PFSK-1 (cell line): ENCODE results near the gene ZNF407.

Experiments
- FOXP2 ChIP-seq: optimal IDR thresholded peaks from 2 replicates; pipeline ENCODE3; 2011; ENCODE audit warnings: borderline replicate concordance, control low read depth, inconsistent platforms; ENCODE audit not compliant: insufficient read depth; ENCODE audit errors: extremely low read length, extremely low read depth
- POLR2AphosphoS5 ChIP-seq: IDR thresholded peaks from 2 replicates; pipeline ENCODE4 v1.6.1; 2012; ENCODE audit warnings: low read depth, mild to moderate bottlenecking, control low read depth, low read length, moderate library complexity
- SIN3A ChIP-seq: IDR thresholded peaks from 2 replicates; pipeline ENCODE4 v1.6.1; 2012; ENCODE audit warnings: mild to moderate bottlenecking, low read length, moderate library complexity, borderline replicate concordance; ENCODE audit not compliant: insufficient read depth
- TAF1 ChIP-seq: IDR thresholded peaks from 2 replicates; pipeline ENCODE4 v1.6.1; 2012; ENCODE audit warnings: low read length, control low read depth, borderline replicate concordance; ENCODE audit not compliant: insufficient read depth
- TF ChIP-seq, protein P1 (sequence below), 2 experiments: IDR thresholded peaks; 2 replicates each; pipeline versions ENCODE4 v1.6.1 to v1.8.0; 2011 to 2012; ENCODE audit warnings: low read depth in 2 of 2, low read length in 2 of 2, control low read depth in 1 of 2, inconsistent platforms in 1 of 2, mild to moderate bottlenecking in 1 of 2, moderate library complexity in 1 of 2; ENCODE audit not compliant: insufficient read depth in 1 of 2

DNA sequence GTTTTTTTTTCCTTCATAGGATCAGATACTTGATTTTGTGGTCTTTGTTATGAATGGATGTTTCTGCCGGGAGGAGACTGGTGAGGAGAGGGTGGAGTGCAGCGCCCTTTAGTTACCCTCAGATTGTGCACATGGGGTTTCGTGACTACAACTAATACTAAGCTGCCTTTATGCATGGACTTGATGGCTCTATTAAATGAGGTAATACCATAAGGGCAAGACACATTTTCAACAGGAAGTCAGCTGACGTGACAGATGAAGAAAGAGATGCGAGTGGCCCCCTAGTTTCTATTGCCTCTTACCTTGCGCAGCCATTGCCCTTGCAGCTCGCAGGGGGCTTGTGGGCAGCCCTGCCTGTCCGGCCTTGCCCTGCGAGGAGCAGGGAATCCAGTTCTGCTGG is 24.4 kb downstream of the ZNF407 start:
- TF ChIP-seq SIN3A, result no peak
- TF ChIP-seq POLR2AphosphoS5, result no peak
- TF ChIP-seq, protein P1, sequence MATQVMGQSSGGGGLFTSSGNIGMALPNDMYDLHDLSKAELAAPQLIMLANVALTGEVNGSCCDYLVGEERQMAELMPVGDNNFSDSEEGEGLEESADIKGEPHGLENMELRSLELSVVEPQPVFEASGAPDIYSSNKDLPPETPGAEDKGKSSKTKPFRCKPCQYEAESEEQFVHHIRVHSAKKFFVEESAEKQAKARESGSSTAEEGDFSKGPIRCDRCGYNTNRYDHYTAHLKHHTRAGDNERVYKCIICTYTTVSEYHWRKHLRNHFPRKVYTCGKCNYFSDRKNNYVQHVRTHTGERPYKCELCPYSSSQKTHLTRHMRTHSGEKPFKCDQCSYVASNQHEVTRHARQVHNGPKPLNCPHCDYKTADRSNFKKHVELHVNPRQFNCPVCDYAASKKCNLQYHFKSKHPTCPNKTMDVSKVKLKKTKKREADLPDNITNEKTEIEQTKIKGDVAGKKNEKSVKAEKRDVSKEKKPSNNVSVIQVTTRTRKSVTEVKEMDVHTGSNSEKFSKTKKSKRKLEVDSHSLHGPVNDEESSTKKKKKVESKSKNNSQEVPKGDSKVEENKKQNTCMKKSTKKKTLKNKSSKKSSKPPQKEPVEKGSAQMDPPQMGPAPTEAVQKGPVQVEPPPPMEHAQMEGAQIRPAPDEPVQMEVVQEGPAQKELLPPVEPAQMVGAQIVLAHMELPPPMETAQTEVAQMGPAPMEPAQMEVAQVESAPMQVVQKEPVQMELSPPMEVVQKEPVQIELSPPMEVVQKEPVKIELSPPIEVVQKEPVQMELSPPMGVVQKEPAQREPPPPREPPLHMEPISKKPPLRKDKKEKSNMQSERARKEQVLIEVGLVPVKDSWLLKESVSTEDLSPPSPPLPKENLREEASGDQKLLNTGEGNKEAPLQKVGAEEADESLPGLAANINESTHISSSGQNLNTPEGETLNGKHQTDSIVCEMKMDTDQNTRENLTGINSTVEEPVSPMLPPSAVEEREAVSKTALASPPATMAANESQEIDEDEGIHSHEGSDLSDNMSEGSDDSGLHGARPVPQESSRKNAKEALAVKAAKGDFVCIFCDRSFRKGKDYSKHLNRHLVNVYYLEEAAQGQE (IDR thresholded peaks at IDR 0.05; ENCODE audit: insufficient read depth in 1 of 2, low read depth in 2 of 2, low read length in 2 of 2), result no peak
- no peak for TF ChIP-seq TAF1
- TF ChIP-seq FOXP2, result no peak
